Endothelial cell of umbilical vein (primary cell): Measurements from ENCODE around the gene PAX3.

Experiments
- EZH2 ChIP-seq: IDR thresholded peaks from 2 replicates; pipeline ENCODE4 v1.6.1; 2012; ENCODE audit warnings: borderline replicate concordance, low read depth, mild to moderate bottlenecking, moderate library complexity, low read length, inconsistent platforms; ENCODE audit not compliant: severe bottlenecking
- GATA2 ChIP-seq: IDR thresholded peaks from 2 replicates; pipeline ENCODE4 v1.7.0; 2011; ENCODE audit warnings: low read depth, mild to moderate bottlenecking, moderate library complexity, mixed read lengths, low read length; ENCODE audit not compliant: insufficient read length, insufficient read depth
- MYC ChIP-seq: IDR thresholded peaks from one replicate; pipeline ENCODE4 v1.6.1; 2011; ENCODE audit warnings: mild to moderate bottlenecking, low read depth, low read length
- POLR2A ChIP-seq: IDR thresholded peaks from 2 replicates; pipeline ENCODE4 v1.6.1; 2012; ENCODE audit warnings: low read depth, mild to moderate bottlenecking, control low read depth, low read length
- POLR2AphosphoS5 ChIP-seq: IDR thresholded peaks from 2 replicates; pipeline ENCODE4 v1.6.1; 2012; ENCODE audit warnings: low read depth, mild to moderate bottlenecking, control low read depth, low read length, moderate library complexity; ENCODE audit not compliant: insufficient read depth
- TF ChIP-seq, protein P1 (sequence below), 2 donors: IDR thresholded peaks; 1 replicate in 1 of 2; 2 replicates in 1 of 2; pipeline ENCODE4 v1.5.1; 2011; ENCODE audit warnings: low read length in 2 of 2, mild to moderate bottlenecking in 2 of 2, moderate library complexity in 2 of 2, control low read depth in 1 of 2, inconsistent platforms in 1 of 2, low read depth in 1 of 2; ENCODE audit not compliant: insufficient read depth in 1 of 2; ENCODE audit errors: extremely low read depth in 1 of 2
- TF ChIP-seq, protein P2 (sequence below): IDR thresholded peaks from 2 replicates; pipeline ENCODE4 v1.6.1; 2011; ENCODE audit not compliant: insufficient read depth, insufficient read length

DNA sequence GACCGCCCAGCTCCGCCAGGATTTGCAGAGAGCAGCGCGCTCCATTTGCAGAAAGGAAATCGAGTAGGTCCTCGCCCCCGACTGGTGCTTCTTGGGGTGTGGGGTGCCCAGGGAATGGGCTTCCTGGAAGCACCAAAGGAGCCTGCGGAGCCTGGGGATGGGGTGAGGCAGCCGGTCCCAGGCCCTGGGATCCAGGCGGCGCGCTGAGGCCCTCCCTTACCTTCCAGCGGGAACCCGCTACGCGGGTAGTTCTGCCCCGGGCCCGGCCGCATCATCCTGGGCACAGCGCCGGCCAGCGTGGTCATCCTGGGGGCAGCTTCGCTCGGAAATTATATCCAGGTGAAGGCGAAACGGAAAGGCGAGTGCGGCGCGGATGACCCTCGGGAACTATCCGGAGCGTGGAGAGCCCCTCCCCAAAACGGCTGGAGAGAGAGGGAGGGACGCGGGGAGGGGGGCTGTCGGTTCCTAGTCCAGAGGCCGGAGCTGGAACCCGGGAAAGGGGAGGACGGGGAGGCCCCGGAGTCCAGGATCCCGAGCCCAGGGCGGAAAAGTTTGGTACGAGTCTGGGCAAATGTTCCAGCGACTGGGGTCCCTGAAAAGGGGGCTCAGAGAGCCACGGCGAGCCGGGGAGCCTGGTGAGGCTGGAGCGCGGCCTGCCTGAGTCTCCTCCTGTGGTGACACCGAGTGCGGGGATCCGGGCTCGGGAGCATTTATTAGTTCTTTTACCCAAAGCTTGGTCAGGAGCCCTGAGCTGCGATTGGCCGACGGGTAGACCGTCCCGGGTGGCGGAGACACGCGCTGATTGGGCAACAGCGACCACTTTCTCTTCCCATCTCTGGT is at the start of gene PAX3:
- TF ChIP-seq MYC (no peak), POLR2AphosphoS5 (no peak), POLR2A (no peak), EZH2 (peak; percentile 89), GATA2 (no peak)
- TF ChIP-seq, protein P1, sequence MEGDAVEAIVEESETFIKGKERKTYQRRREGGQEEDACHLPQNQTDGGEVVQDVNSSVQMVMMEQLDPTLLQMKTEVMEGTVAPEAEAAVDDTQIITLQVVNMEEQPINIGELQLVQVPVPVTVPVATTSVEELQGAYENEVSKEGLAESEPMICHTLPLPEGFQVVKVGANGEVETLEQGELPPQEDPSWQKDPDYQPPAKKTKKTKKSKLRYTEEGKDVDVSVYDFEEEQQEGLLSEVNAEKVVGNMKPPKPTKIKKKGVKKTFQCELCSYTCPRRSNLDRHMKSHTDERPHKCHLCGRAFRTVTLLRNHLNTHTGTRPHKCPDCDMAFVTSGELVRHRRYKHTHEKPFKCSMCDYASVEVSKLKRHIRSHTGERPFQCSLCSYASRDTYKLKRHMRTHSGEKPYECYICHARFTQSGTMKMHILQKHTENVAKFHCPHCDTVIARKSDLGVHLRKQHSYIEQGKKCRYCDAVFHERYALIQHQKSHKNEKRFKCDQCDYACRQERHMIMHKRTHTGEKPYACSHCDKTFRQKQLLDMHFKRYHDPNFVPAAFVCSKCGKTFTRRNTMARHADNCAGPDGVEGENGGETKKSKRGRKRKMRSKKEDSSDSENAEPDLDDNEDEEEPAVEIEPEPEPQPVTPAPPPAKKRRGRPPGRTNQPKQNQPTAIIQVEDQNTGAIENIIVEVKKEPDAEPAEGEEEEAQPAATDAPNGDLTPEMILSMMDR (IDR thresholded peaks at IDR 0.05; ENCODE audit: extremely low read depth in 1 of 2, insufficient read depth in 1 of 2, low read depth in 1 of 2, low read length in 2 of 2) = no peak
- TF ChIP-seq, protein P2, sequence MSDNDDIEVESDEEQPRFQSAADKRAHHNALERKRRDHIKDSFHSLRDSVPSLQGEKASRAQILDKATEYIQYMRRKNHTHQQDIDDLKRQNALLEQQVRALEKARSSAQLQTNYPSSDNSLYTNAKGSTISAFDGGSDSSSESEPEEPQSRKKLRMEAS = no peak
